HEK293T (cell line): ENCODE results near the gene PPIL1.

Experiments
- FOXM1 ChIP-seq: fragments of 450-650 bp; IDR thresholded peaks from 2 replicates; pipeline ENCODE4 v1.6.1; 2017; ENCODE audit warnings: mild to moderate bottlenecking, borderline replicate concordance
- HDGF ChIP-seq: fragments of 450-650 bp; IDR thresholded peaks from 2 replicates; pipeline ENCODE4 v1.6.1; 2017; ENCODE audit warnings: antibody characterized with exemption, borderline replicate concordance
- SUZ12 ChIP-seq: fragments of 450-650 bp; IDR thresholded peaks from 2 replicates; pipeline ENCODE4 v1.6.1; 2016; ENCODE audit warnings: mild to moderate bottlenecking
- TARDBP ChIP-seq: fragments of 450-650 bp; IDR thresholded peaks from 2 replicates; pipeline ENCODE4 v1.6.1; 2016

- no peak for TF ChIP-seq TARDBP
- TF ChIP-seq SUZ12 = no peak
- TF ChIP-seq FOXM1 = no peak
- no peak for TF ChIP-seq HDGF
Measured at GRCh38 chr6:36888115-36888643, 13.6 kb upstream of the PPIL1 start.
